Measurements from ENCODE around the gene SOS2.

SOS2 gene

GRCh38 chr14:50113381-50114035 is 117.9 kb downstream of the SOS2 start:
- no peak for DNase-seq

GRCh38 chr14:50110323-50111037 is 120.9 kb downstream of the SOS2 start:
- DNase-seq = no peak

GRCh38 chr14:50109342-50109741 is 122.0 kb downstream of the SOS2 start:
- no peak for DNase-seq

GRCh38 chr14:50107850-50108249 is 123.5 kb downstream of the SOS2 start:
- DNase-seq = no peak

DNA sequence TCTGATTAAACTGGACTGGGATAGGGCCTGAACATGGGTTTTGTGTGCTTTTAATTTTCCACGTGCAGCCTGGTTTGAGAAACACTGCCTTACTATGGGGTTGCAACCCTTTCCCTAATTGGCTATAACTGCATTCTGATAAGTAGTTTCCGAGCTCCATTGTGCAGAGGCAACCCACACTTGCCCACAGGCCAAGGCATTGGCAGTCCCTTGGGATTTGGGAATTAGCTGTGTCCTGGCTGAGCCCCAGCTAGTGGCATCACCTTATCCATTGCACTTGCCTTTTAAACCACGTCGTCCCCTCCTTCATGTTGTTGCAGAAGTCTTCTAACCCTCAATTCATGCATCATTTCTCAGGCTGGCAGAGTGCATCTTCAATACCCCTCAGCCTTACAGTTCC is 125.2 kb downstream of the SOS2 start:
- DNase-seq = no peak

GRCh38 chr14:50103558-50103957 is 127.8 kb downstream of the SOS2 start:
- DNase-seq = no peak

DNA sequence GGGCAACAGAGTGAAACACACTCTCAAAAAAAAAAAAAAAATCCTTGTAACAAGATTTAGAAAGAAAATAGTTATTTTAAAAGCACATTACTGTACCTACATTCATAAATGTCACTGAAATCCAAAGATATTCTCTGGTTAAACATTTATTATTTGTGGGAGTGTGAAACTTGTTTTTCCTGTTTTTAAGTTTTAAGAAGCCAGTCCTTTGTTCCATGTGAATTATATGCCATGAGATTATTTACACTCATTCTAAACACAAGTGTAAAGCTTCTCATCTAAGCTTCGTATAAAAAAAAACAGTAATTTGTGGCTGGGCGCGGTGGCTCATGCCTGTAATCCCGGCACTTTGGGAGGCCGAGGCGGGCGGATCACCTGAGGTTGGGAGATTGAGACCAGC is 130.0 kb downstream of the SOS2 start:
- DNase-seq = no peak

GRCh38 chr14:50100805-50101204 is 130.6 kb downstream of the SOS2 start:
- DNase-seq = no peak

DNA sequence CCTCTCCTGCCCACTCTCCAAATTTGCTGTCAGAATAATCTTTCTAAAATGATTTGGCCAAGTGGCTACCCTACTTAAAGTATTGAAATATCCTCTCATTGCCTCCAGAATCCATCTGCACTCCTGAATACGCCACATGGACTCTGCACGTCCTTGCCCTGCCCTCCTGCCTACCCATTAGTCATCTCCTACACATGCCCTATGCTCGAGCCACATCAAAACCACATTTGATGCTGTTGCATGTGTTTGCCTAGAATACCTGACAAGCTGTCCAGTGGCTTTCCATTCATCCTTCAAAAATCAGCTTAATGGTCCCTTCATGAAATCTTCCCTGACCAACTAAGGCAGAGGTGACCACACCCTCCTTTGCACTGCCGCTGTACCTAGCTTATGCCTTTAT is 132.0 kb downstream of the SOS2 start:
- DNase-seq = no peak

- peak; percentile 59 for DNase-seq
These were observed 135.5 kb downstream of the SOS2 start for GRCh38 chr14:50095895-50096294.

GRCh38 chr14:50094056-50094755 is 137.2 kb downstream of the SOS2 start:
- DNase-seq = no peak

DNA sequence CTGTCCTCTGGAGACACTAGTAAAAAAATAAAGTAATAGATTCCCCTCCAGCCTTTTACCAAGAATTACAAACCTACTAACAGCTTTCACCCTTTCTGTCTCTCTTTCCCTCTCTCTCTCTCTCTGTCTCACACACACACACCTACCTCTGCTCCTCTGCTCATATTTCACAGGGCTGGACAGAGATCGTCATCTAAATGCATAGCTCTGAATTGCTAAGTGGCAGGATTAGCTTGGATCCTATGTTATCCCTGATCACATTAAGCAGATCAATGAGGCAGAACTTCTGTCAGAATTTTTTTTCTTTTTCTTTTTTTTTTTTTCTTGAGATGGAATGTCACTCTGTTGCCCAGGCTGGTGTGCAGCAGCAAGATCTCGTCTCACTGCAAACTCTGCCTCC is 137.9 kb downstream of the SOS2 start:
- DNase-seq = no peak

GRCh38 chr14:50092006-50092555 is 139.3 kb downstream of the SOS2 start:
- no peak for DNase-seq

DNA sequence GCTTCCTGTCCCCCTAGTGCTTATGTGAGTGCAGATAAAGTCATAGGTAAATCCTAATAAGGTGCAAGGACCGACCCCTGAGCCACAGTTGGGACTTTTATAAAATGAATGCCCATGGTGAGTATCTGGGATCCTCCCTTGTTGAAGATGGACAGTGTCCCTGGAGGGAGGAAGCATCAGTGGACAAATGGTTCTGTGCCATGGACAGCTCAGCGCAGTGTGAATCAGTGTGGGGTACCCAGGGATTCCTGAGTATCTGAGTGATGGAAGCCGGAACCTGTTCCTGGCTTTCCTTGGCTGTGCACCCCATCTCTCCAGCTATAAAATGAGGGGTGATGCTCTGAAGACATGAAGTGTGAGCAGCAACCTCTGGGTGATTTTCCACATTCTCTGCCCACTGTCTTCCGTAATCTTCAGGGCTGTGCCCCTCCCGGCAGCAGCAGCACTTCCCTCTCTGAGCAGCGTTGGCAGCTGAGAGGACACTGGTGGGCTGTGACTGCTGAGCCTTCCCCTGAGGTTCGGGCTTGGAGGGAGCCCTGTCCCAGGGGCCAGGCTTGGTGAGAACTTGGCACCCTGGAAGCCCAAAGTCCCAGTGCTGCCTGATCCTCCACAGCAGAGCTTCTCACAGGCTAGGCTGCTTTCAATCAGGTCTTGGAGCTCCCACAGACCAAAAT is 140.0 kb downstream of the SOS2 start:
- no peak for DNase-seq

GRCh38 chr14:50089208-50089607 is 142.2 kb downstream of the SOS2 start:
- no peak for DNase-seq

DNA sequence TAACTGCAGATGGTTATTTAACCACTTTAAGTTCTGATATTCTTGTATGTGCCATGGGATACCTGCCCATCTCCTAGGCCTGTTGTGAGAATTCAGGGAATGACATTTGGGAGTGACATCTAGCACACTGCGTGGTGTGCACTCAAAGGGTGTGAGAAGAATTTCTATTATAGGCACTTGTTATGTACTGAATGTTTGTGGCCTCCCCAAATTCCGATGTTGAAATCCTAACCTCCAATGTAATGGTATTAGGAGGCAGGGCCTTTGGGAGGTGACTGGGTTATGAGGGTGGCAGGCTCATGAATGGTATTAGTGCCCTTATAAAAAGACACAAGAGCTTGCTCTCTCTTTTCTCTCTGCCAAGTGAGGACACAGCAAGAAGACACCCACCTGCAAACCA is 142.6 kb downstream of the SOS2 start:
- no peak for DNase-seq

DNA sequence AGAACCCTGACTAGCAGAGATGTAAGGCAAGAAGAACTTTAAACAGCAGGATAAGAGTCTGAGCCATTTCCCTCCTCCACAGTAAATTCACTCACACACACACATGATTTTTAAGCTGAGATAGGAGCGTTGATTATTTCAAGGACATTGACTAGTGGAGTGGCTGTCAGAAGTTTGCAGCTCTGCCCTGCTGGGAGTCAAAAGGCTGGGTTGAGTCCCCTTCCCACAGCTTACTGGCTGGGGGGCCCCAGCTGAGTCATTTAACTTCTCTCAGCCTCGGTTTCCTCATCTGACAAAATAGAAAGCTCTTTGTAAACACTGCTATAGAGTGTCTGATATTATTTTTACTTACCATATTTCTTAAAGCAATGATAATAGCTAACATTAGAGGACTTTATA is 143.3 kb downstream of the SOS2 start:
- no peak for DNase-seq

DNA sequence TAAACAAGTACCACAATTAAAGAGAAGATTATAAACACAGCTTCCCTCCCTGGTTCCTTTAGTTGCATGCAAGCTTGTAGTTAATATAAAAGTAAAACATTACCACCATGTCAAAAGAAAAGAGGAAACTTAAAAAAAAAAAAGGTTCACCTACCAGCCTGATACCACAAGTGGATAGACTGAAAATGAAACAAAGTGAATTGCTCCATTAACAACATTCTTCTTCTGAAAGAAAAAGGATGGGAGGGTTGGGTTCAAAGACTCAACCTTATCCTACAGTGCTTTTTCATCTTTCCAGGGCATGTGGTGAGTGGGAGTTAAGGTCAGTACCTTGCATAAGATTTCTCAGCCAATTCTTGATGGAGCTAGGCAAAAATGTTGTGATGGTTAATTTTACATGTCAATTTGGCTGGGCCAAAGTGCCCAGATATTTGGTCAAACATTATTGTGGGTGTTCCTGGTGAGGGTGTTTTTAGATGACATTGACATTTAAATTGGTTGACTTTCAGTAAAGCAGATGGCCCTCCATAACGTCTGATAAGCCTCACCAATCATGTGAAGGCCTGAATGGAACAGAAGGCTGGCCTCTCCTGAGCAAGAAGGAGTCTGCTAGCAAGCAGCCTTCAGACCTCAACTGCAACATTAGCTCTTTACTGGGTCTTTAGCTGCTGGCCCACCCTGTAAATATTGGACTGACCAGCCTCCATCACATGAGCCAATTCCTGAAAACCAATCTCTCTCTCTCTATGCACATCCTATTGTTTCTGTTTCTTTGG is 143.8 kb downstream of the SOS2 start:
- peak; percentile 64 for DNase-seq

GRCh38 chr14:50086321-50086711 is 145.1 kb downstream of the SOS2 start:
- DNase-seq = no peak

DNA sequence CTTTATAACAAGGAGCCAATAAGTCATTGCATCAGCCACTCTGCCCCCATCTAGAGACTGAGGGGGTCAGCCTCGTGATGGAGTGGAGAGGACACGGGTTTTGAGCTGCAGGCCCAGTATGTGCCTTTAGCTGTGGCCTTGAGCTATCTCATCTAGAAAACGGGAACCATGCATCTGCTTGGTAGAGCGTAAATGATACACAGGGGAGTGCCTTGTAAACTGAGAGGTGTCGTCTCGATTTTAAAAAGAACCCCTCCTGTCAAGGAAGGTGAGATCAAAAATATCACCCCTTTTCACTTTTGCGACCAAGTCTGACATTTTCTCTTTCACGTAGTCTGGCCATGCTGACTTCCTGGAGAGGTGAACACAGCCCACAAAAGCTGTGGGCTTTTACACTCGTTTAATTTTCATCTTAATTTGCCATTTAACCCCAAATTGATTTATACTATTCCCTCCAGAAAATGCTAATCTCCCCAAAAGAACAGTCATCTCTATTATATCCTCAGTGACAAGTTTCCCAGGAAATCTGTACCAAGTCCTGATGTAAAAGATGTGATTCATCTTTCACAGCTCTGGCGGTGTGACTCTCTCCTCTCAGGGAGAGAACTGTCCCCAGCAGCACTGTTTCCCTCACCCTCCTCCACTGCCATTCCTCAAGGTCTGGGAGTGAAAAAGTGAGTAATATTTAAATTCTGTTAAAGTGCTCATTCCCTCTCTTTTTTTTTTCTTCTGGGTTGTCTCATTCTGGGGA is 145.6 kb downstream of the SOS2 start:
- no peak for DNase-seq

- no peak for DNase-seq
These were observed 146.7 kb downstream of the SOS2 start for GRCh38 chr14:50084666-50085065.

Data from hematopoietic multipotent progenitor cell treated with erythropoietin and hydrocortisone succinate and interleukin-3 and kit ligand, for 6 days (in vitro differentiated cells).